Measurements from ENCODE around the gene PAQR8.

DNA sequence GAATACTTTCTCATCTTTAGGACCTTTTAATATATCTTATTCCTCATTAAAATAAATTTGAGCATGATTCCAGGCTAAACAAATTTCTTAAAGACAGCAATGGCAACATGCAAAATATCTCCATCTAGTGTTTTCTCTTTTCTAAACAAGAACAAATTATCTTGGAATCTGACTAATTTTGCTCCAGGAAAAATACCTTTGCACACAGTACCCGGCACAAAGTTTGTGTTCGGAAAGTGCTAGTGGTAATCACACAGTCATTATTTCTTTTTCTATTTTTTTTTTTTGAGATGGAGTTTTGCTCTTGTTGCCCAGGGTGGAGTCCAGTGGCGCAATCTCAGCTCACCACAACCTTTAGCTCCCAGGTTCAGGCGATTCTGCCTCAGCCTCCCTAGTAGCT, 50.0 kb downstream of the PAQR8 start:
- TF ChIP-seq, protein P1, sequence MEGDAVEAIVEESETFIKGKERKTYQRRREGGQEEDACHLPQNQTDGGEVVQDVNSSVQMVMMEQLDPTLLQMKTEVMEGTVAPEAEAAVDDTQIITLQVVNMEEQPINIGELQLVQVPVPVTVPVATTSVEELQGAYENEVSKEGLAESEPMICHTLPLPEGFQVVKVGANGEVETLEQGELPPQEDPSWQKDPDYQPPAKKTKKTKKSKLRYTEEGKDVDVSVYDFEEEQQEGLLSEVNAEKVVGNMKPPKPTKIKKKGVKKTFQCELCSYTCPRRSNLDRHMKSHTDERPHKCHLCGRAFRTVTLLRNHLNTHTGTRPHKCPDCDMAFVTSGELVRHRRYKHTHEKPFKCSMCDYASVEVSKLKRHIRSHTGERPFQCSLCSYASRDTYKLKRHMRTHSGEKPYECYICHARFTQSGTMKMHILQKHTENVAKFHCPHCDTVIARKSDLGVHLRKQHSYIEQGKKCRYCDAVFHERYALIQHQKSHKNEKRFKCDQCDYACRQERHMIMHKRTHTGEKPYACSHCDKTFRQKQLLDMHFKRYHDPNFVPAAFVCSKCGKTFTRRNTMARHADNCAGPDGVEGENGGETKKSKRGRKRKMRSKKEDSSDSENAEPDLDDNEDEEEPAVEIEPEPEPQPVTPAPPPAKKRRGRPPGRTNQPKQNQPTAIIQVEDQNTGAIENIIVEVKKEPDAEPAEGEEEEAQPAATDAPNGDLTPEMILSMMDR (IDR thresholded peaks at IDR 0.05): no peak
- TF ChIP-seq POLR2AphosphoS5 (IDR thresholded peaks at IDR 0.05): no peak
